Liver (tissue), 3 donors: ENCODE measurements around the gene NLRP6.
"Not testable (repeated sequence)": the region's sequence is repeated elsewhere in the genome, so short reads cannot be mapped to it uniquely, and the experiment has no call there.

Experiments used
- FOXA1 ChIP-seq: IDR thresholded peaks from 2 replicates; pipeline ENCODE4 v1.6.1; 2016; ENCODE audit warnings: antibody characterized with exemption
- GABPA ChIP-seq, 2 donors: IDR thresholded peaks in 1 of 2; conservative IDR thresholded peaks in 1 of 2; 2 replicates each; pipeline ENCODE4 v1.6.1; 2016; ENCODE audit warnings: antibody characterized with exemption in 2 of 2, mild to moderate bottlenecking in 1 of 2, moderate library complexity in 1 of 2
- HNF4G ChIP-seq: IDR thresholded peaks from 2 replicates; pipeline ENCODE4 v1.6.1; 2016; ENCODE audit warnings: antibody characterized with exemption
- JUND ChIP-seq, 2 donors: IDR thresholded peaks; 2 replicates each; pipeline ENCODE4 v1.6.1; 2016; ENCODE audit warnings: antibody characterized with exemption in 2 of 2
- RAD21 ChIP-seq, 2 donors: IDR thresholded peaks; 2 replicates each; pipeline ENCODE4 v1.6.1; 2016; ENCODE audit warnings: antibody characterized with exemption in 2 of 2, mild to moderate bottlenecking in 2 of 2
- SP1 ChIP-seq: IDR thresholded peaks from 2 replicates; pipeline ENCODE4 v1.6.1; 2018; ENCODE audit warnings: antibody characterized with exemption, mild to moderate bottlenecking
- TAF1 ChIP-seq: conservative IDR thresholded peaks from 2 replicates; pipeline ENCODE4 v1.6.1; 2016; ENCODE audit warnings: antibody characterized with exemption, mild to moderate bottlenecking
- YY1 ChIP-seq: IDR thresholded peaks from 2 replicates; pipeline ENCODE4 v1.6.1; 2016; ENCODE audit warnings: antibody characterized with exemption, mild to moderate bottlenecking
- TF ChIP-seq, protein P1 (sequence below): fragments of 150-350 bp; IDR thresholded peaks from 2 replicates; pipeline ENCODE4 v1.5.1; 2017; ENCODE audit warnings: improper control_type of control experiment, low read depth, low read length; ENCODE audit not compliant: missing input control
- TF ChIP-seq, protein P2 (sequence below): IDR thresholded peaks from 2 replicates; pipeline ENCODE4 v1.6.1; 2016; ENCODE audit warnings: antibody characterized with exemption
- TF ChIP-seq, protein P3 (sequence below): IDR thresholded peaks from 2 replicates; pipeline ENCODE4 v1.6.1; 2016; ENCODE audit warnings: antibody characterized with exemption
- TF ChIP-seq, protein P4 (sequence below): IDR thresholded peaks from 2 replicates; pipeline ENCODE4 v1.6.1; 2016; ENCODE audit warnings: antibody characterized with exemption
- TF ChIP-seq, protein P5 (sequence below): IDR thresholded peaks from 2 replicates; pipeline ENCODE4 v1.6.1; 2016; ENCODE audit warnings: antibody characterized with exemption, mild to moderate bottlenecking
- donor health status: healthy.
- donor health status: healthy.

DNA sequence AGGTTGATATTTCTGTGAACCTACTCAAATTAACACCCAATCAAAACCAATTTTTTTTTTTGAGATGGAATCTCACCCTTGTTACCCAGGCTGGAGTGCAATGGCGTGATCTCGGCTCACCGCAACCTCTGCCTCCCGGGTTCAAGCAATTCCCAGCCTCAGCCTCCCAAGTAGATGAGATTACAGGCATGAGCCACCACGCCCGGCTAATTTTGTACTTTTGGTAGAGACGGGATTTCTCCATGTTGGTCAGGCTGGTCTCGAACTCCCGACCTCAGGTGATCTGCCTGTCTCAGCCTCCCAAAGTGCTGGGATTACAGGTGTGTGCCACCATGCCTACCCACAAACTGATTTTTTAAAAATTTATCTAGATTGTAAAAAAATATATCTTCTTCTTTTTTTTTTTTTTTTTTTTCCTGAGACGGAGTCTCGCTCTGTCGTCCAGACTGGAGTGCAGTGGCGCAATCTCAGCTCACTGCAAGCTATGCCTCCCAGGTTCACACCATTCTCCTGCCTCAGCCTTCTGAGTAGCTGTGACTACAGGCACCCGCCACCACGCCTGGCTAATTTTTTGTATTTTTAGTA lies 50.4 kb downstream of the NLRP6 start:
- TF ChIP-seq, protein P1, sequence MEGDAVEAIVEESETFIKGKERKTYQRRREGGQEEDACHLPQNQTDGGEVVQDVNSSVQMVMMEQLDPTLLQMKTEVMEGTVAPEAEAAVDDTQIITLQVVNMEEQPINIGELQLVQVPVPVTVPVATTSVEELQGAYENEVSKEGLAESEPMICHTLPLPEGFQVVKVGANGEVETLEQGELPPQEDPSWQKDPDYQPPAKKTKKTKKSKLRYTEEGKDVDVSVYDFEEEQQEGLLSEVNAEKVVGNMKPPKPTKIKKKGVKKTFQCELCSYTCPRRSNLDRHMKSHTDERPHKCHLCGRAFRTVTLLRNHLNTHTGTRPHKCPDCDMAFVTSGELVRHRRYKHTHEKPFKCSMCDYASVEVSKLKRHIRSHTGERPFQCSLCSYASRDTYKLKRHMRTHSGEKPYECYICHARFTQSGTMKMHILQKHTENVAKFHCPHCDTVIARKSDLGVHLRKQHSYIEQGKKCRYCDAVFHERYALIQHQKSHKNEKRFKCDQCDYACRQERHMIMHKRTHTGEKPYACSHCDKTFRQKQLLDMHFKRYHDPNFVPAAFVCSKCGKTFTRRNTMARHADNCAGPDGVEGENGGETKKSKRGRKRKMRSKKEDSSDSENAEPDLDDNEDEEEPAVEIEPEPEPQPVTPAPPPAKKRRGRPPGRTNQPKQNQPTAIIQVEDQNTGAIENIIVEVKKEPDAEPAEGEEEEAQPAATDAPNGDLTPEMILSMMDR, result not testable (repeated sequence)
- TF ChIP-seq TAF1; RAD21 (IDR thresholded peaks at IDR 0.05); YY1; GABPA (IDR thresholded peaks at IDR 0.05 in 1 of 2, conservative IDR thresholded peaks at IDR 0.05 in 1 of 2); HNF4G; JUND (IDR thresholded peaks at IDR 0.05); SP1; FOXA1: not testable (repeated sequence)
- TF ChIP-seq, protein P2, sequence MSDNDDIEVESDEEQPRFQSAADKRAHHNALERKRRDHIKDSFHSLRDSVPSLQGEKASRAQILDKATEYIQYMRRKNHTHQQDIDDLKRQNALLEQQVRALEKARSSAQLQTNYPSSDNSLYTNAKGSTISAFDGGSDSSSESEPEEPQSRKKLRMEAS, result not testable (repeated sequence)
- TF ChIP-seq, protein P3, sequence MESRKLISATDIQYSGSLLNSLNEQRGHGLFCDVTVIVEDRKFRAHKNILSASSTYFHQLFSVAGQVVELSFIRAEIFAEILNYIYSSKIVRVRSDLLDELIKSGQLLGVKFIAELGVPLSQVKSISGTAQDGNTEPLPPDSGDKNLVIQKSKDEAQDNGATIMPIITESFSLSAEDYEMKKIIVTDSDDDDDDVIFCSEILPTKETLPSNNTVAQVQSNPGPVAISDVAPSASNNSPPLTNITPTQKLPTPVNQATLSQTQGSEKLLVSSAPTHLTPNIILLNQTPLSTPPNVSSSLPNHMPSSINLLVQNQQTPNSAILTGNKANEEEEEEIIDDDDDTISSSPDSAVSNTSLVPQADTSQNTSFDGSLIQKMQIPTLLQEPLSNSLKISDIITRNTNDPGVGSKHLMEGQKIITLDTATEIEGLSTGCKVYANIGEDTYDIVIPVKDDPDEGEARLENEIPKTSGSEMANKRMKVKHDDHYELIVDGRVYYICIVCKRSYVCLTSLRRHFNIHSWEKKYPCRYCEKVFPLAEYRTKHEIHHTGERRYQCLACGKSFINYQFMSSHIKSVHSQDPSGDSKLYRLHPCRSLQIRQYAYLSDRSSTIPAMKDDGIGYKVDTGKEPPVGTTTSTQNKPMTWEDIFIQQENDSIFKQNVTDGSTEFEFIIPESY, result not testable (repeated sequence)
- TF ChIP-seq, protein P4, sequence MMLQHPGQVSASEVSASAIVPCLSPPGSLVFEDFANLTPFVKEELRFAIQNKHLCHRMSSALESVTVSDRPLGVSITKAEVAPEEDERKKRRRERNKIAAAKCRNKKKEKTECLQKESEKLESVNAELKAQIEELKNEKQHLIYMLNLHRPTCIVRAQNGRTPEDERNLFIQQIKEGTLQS, result not testable (repeated sequence)
- TF ChIP-seq, protein P5, sequence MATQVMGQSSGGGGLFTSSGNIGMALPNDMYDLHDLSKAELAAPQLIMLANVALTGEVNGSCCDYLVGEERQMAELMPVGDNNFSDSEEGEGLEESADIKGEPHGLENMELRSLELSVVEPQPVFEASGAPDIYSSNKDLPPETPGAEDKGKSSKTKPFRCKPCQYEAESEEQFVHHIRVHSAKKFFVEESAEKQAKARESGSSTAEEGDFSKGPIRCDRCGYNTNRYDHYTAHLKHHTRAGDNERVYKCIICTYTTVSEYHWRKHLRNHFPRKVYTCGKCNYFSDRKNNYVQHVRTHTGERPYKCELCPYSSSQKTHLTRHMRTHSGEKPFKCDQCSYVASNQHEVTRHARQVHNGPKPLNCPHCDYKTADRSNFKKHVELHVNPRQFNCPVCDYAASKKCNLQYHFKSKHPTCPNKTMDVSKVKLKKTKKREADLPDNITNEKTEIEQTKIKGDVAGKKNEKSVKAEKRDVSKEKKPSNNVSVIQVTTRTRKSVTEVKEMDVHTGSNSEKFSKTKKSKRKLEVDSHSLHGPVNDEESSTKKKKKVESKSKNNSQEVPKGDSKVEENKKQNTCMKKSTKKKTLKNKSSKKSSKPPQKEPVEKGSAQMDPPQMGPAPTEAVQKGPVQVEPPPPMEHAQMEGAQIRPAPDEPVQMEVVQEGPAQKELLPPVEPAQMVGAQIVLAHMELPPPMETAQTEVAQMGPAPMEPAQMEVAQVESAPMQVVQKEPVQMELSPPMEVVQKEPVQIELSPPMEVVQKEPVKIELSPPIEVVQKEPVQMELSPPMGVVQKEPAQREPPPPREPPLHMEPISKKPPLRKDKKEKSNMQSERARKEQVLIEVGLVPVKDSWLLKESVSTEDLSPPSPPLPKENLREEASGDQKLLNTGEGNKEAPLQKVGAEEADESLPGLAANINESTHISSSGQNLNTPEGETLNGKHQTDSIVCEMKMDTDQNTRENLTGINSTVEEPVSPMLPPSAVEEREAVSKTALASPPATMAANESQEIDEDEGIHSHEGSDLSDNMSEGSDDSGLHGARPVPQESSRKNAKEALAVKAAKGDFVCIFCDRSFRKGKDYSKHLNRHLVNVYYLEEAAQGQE, result not testable (repeated sequence)
